NCI-H2196 (cell line): ENCODE data around the gene CACNA2D1.
"Not testable (repeated sequence)": the region's sequence is repeated elsewhere in the genome, so short reads cannot be mapped to it uniquely, and the experiment has no call there.

ENCODE experiments used
- DNase-seq: peaks from one replicate; lab custom pipeline; 2025; ENCODE audit not compliant: unreplicated experiment; lab: John Stamatoyannopoulos, UW

Gene CACNA2D1

DNA sequence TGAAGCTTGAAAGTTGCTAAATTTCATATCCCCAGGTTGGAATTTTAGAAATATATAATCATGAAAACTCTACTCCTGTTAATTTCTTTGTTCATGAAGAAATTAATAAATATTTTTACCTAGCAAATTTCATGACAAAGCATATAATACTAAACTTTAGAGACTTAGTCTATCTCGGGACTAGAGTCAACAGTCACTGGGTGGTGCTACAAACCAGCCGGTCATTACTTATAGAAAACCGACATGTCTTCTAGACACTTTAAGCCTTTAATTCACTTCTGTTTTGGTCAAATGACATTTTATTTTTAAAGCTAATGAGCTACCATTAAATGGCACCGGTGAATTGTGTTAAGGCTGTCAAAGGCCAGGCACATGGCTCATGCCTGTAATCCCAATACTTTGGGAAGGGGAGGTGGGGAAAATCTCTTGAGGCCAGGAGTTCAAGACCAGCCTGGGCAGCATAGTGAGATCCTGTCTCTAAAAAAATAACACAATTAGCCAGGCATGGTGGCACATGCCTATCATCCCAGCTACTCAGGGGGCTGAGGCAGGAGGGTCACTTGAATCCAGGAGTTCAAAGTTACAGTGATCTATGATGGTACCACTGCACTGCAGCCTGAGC lies 270.1 kb downstream of the CACNA2D1 start:
- no peak for DNase-seq

DNA sequence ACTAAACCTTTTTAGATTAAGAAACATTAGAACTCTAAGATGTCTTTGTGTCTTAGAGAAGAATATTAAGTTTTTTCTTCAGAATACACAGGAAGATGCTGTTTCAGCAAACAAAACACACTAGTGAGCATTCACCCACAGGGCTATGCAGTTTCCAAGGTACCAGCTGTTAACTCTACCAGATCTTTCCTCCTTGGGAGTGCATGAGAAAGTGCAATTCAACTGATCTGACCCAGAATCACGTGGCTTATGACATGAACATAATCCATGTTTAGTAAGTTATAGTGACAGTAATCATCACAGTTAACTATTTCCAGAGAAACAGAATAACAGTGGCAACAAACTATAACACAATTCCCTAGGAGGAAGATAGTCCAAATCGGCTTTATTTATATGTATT lies 270.7 kb downstream of the CACNA2D1 start:
- no peak for DNase-seq

DNA sequence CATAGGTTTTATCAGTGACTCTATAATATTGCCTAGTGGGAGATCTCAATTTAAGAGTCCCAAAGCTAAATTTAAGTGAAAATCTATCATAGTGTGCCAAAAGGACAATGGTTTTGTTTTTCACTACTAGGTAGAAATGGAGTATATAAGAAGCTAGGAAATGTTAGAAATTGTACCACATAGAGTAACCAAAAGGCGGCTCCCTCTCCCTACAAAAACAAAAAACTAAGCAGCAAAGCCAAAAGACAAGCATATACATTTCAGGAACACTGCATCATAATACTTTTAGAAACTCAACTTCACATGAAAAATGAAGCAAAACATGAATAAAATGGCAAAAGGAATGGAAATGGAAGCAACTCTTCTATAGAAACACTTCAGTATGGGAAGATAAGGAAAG lies 271.6 kb downstream of the CACNA2D1 start:
- no peak for DNase-seq

DNA sequence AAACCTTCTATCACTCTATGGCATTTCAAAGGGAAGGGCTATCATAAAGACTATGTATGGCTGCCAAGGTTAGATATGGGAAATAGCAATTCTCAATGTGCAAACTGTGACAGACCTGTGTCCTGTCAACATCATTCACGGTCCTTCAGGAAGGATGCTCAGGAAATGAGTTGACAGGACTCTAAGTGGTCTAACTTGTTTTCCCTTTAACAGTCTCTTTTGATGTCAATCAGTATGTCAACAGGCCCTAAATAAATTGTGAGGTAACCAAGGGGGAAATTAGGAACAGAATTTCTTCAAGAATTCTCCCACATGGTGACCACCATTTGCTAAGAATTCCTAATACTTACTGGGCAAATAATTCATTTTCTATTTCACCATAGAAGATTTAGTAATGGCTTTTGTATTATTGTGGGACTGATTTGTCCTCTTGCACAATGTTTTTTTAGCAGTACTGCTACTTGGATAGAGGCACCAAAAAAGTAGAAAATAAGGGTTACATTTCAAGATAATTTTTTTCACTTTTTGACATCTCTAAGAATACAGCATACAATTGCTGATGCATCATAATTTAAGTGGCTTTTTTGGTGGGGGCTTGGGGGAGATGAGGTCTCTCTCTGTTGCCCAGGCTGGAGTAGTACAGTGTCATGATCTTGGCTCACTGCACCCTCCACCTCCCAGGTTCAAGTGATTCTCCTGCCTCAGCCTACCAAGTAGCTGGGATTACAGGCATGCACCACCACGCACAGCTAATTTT lies 275.8 kb downstream of the CACNA2D1 start:
- DNase-seq: no peak

- no peak for DNase-seq
Measured at GRCh38 chr7:82166260-82167015, 277.1 kb downstream of the CACNA2D1 start.

GRCh38 chr7:82164813-82165212 lies 278.8 kb downstream of the CACNA2D1 start:
- DNase-seq: no peak

- DNase-seq: no peak
Measured at GRCh38 chr7:82164410-82164809, 279.2 kb downstream of the CACNA2D1 start.

- DNase-seq: no peak
Measured at GRCh38 chr7:82163586-82163985, 280.0 kb downstream of the CACNA2D1 start.

GRCh38 chr7:82162289-82162688 lies 281.3 kb downstream of the CACNA2D1 start:
- no peak for DNase-seq

DNA sequence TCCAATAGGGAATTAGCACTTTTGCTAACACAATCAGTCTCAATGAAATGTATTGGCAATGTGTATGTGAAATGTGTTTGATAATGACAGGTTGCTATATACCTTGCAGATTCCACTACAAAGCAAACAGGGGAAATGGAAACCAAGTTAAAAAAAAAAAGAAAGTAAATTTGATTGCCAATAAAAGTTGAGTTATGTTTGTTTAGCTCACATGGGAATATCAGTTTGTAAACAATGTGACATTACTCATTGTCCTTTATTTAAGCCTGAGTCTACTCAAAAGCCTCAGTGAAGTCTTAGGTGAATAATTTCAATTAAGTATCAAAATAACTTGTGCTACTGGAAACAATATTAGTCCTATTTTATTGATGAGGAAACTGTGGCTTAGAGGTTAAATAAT lies 285.2 kb downstream of the CACNA2D1 start:
- no peak for DNase-seq

- no peak for DNase-seq
Measured at GRCh38 chr7:82156893-82157292, 286.7 kb downstream of the CACNA2D1 start.

DNA sequence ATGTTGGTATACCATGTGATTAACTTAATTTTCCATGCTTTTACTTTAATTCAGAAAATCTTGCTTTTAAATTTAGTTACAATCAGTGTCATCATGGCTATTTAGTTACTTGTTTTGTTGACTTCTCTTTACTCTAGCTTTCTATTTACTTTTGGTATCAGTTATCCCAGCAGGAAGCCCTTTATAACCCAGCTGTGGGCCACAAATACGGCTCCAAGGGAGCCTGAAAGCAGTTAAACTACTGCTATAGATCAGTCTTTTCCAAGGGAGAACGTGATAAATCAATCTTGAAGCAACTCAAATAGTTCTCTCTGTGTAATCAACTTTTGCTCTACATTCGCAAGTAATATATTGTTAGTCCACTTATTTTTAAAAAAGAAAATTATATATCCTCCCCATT lies 287.4 kb downstream of the CACNA2D1 start:
- DNase-seq: peak; percentile 21

DNA sequence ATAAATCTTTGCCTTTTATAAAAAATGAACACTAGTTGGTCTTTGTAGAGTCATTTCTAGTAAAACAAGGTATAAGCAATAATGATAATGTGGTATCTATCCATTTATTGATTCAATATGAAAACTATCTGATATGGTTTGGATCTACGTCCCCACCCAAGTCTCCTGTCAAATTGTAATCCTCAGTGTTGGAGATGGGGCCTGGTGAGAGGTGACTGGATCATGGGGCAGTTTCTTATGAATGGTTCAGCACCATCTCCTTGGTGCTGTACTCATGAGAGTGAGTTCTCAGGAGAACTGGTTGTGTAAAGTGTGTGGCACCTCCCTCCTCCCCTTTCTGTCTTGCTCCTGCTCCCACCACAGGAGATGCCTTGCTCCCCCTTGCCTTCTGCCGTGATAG lies 288.8 kb downstream of the CACNA2D1 start:
- no peak for DNase-seq

- DNase-seq: no peak
Measured at GRCh38 chr7:82153776-82154175, 289.8 kb downstream of the CACNA2D1 start.

DNA sequence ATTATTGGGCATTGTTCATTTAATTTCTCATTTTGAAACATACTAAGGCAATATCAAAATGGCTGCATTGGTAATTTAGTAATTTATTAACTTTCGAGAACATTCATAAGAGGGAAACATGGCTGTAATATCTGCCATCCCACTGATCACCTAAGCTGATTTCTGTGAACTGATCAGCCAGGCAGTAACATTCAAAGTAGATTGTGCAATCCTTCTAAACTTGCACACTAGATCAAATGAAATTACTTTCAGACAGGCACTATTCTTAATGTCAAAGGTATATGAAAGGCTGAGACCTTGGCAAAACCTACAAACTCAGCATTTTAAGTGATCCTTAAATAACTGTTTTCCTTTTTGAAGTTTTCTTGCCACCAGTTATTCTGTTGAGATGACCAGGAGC lies 290.7 kb downstream of the CACNA2D1 start:
- no peak for DNase-seq

DNA sequence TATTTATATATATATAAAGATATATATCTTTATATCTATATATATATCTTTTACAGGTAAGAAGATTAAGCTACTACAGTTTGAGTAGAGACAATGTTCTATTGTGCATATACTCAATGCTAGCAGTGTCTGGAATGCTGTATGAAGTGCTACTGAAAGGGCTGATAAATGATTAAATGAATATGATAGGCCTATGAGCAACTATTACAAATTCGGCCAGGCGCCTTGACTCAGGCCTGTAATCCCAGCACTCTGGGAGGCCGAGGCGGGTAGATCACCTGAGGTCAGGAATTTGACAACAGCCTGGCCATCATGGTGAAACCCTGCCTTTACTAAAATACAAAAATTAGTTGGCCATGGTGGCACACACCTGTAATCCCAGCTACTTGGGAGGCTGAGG lies 297.1 kb downstream of the CACNA2D1 start:
- no peak for DNase-seq

GRCh38 chr7:82142263-82142864 lies 301.2 kb downstream of the CACNA2D1 start:
- no peak for DNase-seq

GRCh38 chr7:82141427-82141826 lies 302.1 kb downstream of the CACNA2D1 start:
- no peak for DNase-seq

- DNase-seq: not testable (repeated sequence)
Measured at GRCh38 chr7:82140608-82141007, 303.0 kb downstream of the CACNA2D1 start.

DNA sequence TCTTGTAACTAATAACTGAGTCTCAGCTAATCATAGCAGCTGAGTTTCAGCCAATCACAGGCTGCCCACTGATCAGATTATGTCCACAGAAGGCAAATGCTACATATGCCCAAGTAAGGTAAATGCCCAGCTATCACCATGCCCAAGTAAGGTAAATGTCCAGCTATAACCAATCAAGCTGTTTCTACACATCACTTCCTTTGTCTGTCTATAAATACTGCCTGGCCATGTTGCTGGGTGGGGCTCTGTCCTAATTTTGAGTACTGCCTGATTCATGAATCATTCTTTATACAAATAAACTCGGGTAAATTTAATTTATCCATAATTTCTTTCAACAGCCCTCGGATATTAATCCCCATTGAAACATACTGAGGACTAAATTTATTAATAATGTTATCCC lies 312.4 kb downstream of the CACNA2D1 start:
- DNase-seq: no peak

DNA sequence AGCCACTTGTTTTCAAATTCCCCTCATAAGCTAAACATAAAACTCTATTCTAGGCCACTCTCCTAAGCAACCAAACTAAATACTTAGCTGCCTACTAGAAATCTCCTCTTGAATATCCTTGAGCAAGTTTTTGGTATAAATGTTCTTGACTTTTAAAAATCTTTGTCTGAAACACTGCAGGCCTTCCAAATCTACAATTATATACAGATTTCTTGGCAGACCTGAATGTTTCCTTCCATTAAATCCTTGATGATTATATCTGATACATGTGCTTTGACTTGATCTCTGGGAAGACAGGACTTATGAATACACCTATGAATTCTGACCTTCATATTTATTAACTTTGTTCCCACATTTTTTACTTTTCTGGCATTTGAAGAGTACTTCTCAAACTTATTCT lies 314.5 kb downstream of the CACNA2D1 start:
- no peak for DNase-seq

DNA sequence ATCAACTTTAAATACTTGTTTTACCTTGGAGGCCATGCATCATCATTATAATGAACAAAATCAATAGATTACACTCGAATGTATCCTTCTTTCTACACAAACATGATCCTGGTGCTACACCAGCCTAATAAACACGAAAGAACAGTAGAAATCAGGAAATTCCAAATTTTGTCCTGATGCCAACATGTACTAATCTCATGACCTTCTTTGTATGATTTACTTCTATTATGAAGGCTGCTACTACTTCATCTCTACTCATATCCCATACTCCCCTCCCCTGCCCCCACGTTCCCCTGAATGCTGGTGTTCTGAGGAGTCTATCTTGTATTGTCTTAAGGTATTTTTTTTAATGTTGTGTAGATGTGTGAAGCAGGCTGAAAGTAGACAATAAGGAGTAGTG lies 315.0 kb downstream of the CACNA2D1 start:
- DNase-seq: no peak
